Mesodermal cell (in vitro differentiated cells): Measurements from ENCODE around the gene C4orf33. TPM values are rescaled to one million over a fixed set of nuclear protein-coding genes. Genes with fewer than 3 reads are reported as not detected.
"Not testable (repeated sequence)": the region's sequence is repeated elsewhere in the genome, so short reads cannot be mapped to it uniquely, and the experiment has no call there.

Experiments used
- H3K27ac ChIP-seq: 2 replicates; pipeline ENCODE4 v1.7.0; 2013; ENCODE audit warnings: mild to moderate bottlenecking, low read depth, low read length, moderate library complexity; ENCODE audit not compliant: severe bottlenecking
- H3K36me3 ChIP-seq: 2 replicates; pipeline ENCODE4 v1.7.1; 2013; ENCODE audit warnings: mild to moderate bottlenecking, low read length, moderate library complexity; ENCODE audit not compliant: control insufficient read depth, insufficient read depth
- H3K4me1 ChIP-seq: one replicate; pipeline ENCODE4 v1.7.1; 2013; ENCODE audit warnings: mild to moderate bottlenecking, low read length; ENCODE audit not compliant: insufficient read depth, control insufficient read depth, poor library complexity, severe bottlenecking
- H3K4me3 ChIP-seq: 2 replicates; pipeline ENCODE4 v1.7.0; 2013; ENCODE audit warnings: low read length, control low read depth, mild to moderate bottlenecking; ENCODE audit not compliant: insufficient read depth, poor library complexity, severe bottlenecking; ENCODE audit errors: extremely low read depth
- H3K9me3 ChIP-seq: 2 replicates; pipeline ENCODE4 v1.7.1; 2013; ENCODE audit warnings: mild to moderate bottlenecking, low read length, moderate library complexity; ENCODE audit not compliant: control insufficient read depth
- WGBS, 2 experiments: methylation state at CpG; one replicate each; pipeline ENCODE4 v1.1.5; 2013; ENCODE audit warnings: missing lambda C conversion rate in 2 of 2; ENCODE audit not compliant: insufficient coverage in 2 of 2; 5-methylcytosine and 5-hydroxymethylcytosine counted together
- polyA plus RNA-seq, 2 experiments: library from polyadenylated mRNA; stranded (reverse); fragments of 50-300 nt; gene quantifications; one replicate each; pipeline ENCODE4 v1.2.3, GENCODE V29; 2013

C4orf33 gene, protein sequence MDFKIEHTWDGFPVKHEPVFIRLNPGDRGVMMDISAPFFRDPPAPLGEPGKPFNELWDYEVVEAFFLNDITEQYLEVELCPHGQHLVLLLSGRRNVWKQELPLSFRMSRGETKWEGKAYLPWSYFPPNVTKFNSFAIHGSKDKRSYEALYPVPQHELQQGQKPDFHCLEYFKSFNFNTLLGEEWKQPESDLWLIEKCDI
- 7.1 TPM for polyA plus RNA-seq (2013, experiment 1 of 2)
- 9.4 TPM for polyA plus RNA-seq (2013, experiment 2 of 2)

DNA sequence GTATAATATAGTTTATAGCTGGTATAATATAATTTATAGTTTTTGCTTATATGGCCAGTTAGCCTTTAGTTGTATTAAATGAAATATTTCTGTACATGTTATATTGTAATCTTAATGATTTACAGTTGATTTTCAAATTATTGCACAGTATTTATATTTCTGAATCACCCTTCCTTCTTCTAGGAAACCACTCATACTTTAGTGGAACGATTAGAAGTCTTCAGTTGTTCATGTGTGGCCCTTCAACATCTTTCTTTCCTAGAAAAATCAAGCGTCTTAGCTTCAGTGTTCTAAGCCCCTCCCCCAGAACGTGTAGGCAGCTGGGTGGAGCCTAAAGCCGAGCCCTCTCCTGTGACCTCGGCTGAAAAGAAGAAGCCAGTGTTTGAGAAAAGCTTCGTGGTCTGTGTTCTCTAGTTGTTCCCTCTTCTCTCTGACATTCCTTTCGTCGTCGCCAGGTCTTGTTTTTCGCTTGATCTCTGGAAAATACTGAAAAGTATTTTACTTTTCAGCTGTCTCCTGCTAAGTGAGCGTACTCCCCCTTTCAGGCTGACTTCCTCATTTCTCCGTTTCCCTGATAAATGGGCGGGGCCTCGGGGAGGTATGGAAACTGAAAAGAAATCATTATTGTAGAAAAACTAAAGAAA, at the start of gene C4orf33:
C4orf33 (plus strand) TSS at position 342 of the 644 bp plus-strand sequence. CDS start 6,459 bp downstream, outside the sequence.
- peak within 1 kb of the TSS; percentile 45 for H3K4me3 ChIP-seq

DNA sequence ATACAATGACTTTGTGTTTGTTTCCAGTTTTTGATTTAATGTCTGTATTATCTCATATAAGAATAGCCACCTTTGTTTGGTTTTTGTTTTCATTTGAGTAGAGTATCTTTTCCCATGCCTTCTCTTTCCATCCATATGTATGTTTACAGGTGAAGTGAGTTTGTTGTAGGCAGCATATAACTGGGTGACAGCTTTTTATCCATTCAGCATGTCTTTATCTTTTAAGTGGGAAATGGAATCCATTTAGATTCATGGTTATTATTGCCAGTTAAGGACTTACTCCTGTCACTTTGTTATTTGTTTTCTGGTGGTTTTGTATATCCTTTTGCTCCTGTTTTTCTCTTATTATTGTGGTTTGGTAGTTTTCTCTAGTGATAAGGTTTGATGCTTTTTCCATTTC, 36.9 kb upstream of the C4orf33 start:
- Histone ChIP-seq H3K4me3 (no peak overlapping the region), H3K36me3 (peaks cover 34% of the 10 kb centered on the region), H3K9me3 (peaks cover 68% of the 10 kb centered on the region), H3K27ac (no peak overlapping the region), H3K4me1 (no peaks in the 10 kb centered on the region)

More for the DNA sequence above, at the start of gene C4orf33:
- Histone ChIP-seq H3K27ac (peak within 1 kb of the TSS; percentile 72), H3K36me3 (no peaks in the 10 kb centered on the region), H3K9me3 (no peaks in the 10 kb centered on the region), H3K4me1 (no peaks in the 10 kb centered on the region)
- WGBS, 2 experiments = 0 to 35% methylated on average over 1 to 7 of the region's 14 CpGs

DNA sequence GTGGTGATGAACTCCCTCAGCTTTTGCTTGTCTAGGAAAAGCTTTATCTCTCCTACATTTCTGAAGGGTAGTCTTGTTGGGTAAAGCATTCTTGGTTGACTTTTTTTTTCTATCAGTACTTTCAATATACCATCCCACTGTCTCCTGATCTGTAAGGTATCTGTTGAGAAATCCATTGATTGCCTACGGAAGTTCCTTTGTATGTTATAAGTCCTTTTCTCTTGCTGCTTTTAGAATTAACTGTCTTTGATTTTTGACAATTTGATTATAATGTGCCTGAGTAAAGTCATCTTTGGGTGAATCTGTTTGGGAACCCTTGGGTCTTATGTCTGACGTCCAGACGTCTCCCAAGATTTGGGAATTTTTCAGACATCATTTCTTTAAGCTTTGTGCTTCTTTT, 33.4 kb upstream of the C4orf33 start:
- Histone ChIP-seq H3K27ac (no peak overlapping the region), H3K36me3 (peaks cover 27% of the 10 kb centered on the region)
- WGBS, 2 experiments = 86 to 100% methylated on average over 2 of the region's 3 CpGs

DNA sequence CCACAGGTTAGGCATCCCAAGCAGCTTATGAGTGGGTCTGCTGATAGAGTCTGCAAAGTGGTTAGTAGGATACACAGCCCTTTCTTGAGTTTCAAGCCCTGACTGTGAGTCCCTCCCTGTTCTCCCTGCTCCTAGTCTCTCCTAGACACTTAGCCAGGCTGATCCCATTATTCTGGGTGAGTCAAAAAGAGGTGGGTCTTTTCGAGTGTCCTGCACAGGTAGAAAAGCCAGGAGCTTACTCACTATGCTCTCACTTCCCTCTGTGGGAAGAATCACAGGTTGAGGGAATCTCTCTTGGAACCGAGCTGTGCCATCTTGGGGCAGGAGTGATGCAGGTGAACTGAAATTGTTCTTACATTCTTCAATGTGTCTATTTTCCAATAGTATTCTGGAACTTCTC, 32.3 kb upstream of the C4orf33 start:
- Histone ChIP-seq H3K4me3 (no peak overlapping the region), H3K27ac (no peak overlapping the region), H3K4me1 (no peaks in the 10 kb centered on the region), H3K9me3 (peaks cover 44% of the 10 kb centered on the region), H3K36me3 (peaks cover 27% of the 10 kb centered on the region)
- 100% methylated on average over 1 of the region's 2 CpGs; no CpG with 5 or more reads in 1 of the 2 experiments for WGBS, 2 experiments

More for the DNA sequence above, 33.4 kb upstream of the C4orf33 start:
- Histone ChIP-seq H3K9me3 (peaks cover 50% of the 10 kb centered on the region), H3K4me3 (no peak overlapping the region), H3K4me1 (no peaks in the 10 kb centered on the region)

DNA sequence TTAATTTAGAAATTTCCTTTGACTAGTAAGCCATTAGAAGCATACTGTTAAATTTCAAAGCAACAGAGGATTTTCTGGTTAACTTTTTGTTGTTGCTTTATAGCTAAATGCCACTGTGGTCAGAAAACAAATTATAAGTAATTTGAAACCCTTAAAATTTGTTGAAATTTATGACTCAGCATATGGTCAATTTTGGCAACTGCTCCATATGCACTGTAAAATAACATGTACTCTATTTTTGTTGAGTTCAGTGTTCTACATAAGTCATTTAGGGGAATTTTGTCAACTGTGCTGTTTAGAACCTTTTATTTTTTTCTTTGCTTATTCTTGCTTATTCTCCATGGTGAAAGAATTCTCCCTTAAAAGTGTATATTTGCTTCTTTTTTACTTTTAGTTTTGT, 31.2 kb upstream of the C4orf33 start:
- Histone ChIP-seq H3K27ac (no peak overlapping the region), H3K4me3 (no peak overlapping the region), H3K9me3 (peaks cover 37% of the 10 kb centered on the region), H3K4me1 (no peaks in the 10 kb centered on the region), H3K36me3 (peaks cover 27% of the 10 kb centered on the region)

DNA sequence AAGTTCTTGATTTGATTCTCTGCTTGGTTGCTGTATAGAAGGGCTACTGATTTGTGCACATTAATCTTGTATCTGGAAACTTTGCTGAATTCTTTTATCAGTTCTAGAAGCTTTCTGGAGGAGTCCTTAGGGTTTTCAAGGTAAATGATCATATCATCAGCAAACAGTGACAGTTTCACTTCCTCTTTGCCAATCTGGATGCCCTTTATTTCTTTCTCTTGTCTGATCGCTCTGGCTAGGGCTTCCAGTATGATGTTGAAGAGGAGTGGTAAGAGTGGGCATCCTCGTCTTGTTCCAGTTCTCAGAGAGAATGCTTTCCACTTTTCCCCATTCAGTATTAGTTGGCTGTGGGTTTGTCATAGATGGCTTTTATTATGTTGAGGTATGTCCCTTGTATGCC, 26.4 kb upstream of the C4orf33 start:
- H3K4me3 ChIP-seq, H3K9me3 ChIP-seq, H3K27ac ChIP-seq, H3K4me1 ChIP-seq: not testable (repeated sequence)
- no CpG with 5 or more reads among the region's 2 CpGs for WGBS, 2 experiments
- peaks cover 14% of the 10 kb centered on the region for H3K36me3 ChIP-seq

DNA sequence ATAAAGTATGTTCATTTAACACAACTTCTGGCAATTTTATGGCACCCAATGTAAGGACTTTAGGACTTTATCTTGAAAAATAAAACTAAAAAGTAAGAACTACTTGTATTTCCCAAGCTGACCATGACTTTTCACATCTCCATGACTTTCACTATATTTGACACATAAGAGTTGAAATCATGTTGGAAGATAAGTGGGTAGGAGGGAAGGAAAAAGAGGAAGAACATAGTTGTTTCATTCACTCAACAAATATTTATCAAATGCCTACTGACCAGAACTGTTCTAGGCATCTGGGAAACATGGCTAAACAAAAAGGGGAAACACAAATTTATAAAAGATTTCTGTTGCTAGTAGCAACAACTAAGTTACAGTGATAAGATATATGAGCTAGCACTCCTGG, 18.6 kb upstream of the C4orf33 start:
- H3K4me3 ChIP-seq = no peak overlapping the region
- no peaks in the 10 kb centered on the region for H3K4me1 ChIP-seq
- H3K9me3 ChIP-seq = no peaks in the 10 kb centered on the region
- H3K27ac ChIP-seq = no peak overlapping the region
- H3K36me3 ChIP-seq = peaks cover 32% of the 10 kb centered on the region

DNA sequence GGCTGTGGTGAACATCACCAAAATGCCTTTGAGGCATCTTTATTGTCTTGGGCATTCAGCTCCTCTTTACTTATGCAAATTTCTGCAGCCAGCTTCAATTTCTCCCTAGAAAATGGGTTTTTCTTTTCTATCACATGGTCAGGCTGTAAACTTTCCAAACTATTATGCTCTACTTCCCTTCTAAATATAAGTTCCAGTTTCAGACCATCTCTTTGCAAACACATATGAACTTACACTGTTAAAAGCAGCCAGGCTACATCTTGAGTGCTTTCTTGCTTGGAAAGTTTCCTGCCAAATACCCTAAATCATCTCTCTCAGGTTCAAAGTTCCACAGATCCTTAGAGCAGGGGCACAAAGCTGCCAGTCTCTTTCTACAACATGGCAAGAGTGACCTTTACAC, 15.8 kb upstream of the C4orf33 start:
- no peaks in the 10 kb centered on the region for H3K9me3 ChIP-seq
- no peak overlapping the region for H3K27ac ChIP-seq
- no peaks in the 10 kb centered on the region for H3K4me1 ChIP-seq
- peaks cover 25% of the 10 kb centered on the region for H3K36me3 ChIP-seq
- H3K4me3 ChIP-seq = no peak overlapping the region

DNA sequence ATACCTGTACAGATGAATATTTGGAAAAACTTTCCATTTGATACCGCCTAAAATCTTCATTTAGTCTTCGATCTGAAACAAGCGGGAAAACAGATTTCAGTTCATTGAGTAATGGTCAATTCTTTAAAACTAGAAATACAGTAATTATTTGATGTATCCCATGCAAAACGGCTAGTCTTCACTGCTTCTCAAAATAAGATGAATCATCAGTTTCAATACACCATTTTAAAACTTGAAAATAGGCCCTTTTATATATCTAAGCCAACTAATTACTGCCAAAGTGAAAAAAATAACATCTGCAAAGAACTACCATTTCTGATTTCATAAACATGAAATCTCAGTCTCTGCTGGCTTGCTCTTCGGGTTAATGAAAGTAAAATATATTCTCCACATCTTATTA, 13.7 kb upstream of the C4orf33 start:
- H3K9me3 ChIP-seq = peaks cover 5% of the 10 kb centered on the region
- H3K4me1 ChIP-seq = no peaks in the 10 kb centered on the region
- H3K36me3 ChIP-seq = peaks cover 25% of the 10 kb centered on the region
- 80% methylated on average over 1 of the region's 5 CpGs; no CpG with 5 or more reads in 1 of the 2 experiments for WGBS, 2 experiments
- no peak overlapping the region for H3K27ac ChIP-seq
- no peak overlapping the region for H3K4me3 ChIP-seq

DNA sequence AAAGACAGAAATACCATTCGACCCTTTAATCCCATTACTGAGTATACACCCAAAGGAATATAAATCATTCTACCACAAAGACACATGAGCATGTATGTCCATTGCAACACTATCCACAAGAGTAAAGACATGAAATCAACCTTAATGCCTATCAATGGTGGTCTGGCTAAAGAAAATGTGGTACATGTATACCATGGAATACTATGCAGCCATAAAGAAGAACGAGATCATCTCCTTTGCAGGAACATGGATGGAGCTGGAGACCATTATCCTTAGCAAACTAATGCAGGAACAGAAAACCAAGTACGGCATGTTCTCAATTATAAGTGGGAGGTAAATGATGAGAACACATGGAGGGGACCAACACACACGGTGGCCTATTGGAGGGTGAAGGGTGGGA, 10.5 kb upstream of the C4orf33 start:
- peaks cover 12% of the 10 kb centered on the region for H3K36me3 ChIP-seq
- no peak overlapping the region for H3K4me3 ChIP-seq
- WGBS, 2 experiments = 100% methylated on average over 2 to 3 of the region's 4 CpGs
- H3K9me3 ChIP-seq = peaks cover 5% of the 10 kb centered on the region
- H3K4me1 ChIP-seq = no peaks in the 10 kb centered on the region
- H3K27ac ChIP-seq = no peak overlapping the region

DNA sequence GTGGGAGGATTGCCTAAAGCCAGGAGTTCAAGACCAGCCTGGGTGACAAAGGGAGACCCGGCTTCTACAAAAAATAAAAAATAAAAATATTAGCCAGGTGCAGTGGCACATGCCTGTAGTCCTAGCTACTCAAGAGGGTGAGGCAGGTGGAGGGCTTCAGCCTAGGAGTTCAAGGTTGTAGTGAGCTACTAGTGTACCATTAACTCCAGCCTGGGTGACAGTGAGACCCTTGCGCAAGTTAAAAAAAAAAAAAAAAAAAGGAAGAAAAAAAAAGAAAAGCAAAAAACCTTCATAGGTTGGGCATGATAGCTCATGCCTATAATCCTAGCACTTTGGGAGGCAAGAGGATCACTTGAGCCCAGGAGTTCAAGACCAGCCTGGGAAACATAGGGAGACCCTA, 8.4 kb upstream of the C4orf33 start:
- Histone ChIP-seq H3K9me3 (peaks cover 5% of the 10 kb centered on the region), H3K4me3 (no peak overlapping the region), H3K4me1 (no peaks in the 10 kb centered on the region), H3K27ac (no peak overlapping the region), H3K36me3 (no peaks in the 10 kb centered on the region)
- WGBS, 2 experiments = no CpG with 5 or more reads among the region's 2 CpGs
